RWPE2 (cell line): ENCODE results near the gene MYOCD.

Source experiments
- ATAC-seq: fragments of 200-7000 bp; cut with Tn5 transposase; 3 replicates; pipeline ENCODE4 v1.9.1; 2021; ENCODE audit warnings: low read depth
- DNase-seq: peaks from one replicate; pipeline ENCODE4 v3.0.0-alpha.2; 2020; ENCODE audit warnings: low spot score
- H3K27ac ChIP-seq: fragments of 450-650 bp; 2 replicates; pipeline ENCODE4 v1.5.1; 2017; ENCODE audit warnings: mild to moderate bottlenecking; ENCODE audit not compliant: poor library complexity, severe bottlenecking
- H3K27me3 ChIP-seq: fragments of 250-450 bp; sonication (Bioruptor Pico); 2 replicates; pipeline ENCODE4 v1.5.1; 2021; ENCODE audit warnings: mild to moderate bottlenecking, moderate library complexity; ENCODE audit not compliant: insufficient read depth, poor library complexity, severe bottlenecking
- H3K36me3 ChIP-seq: fragments of 250-450 bp; sonication (Bioruptor Pico); 2 replicates; pipeline ENCODE4 v1.5.1; 2020; ENCODE audit warnings: low read depth, mild to moderate bottlenecking, moderate library complexity
- H3K4me1 ChIP-seq: fragments of 250-450 bp; sonication (Bioruptor Pico); 2 replicates; pipeline ENCODE4 v1.5.1; 2021; ENCODE audit warnings: mild to moderate bottlenecking, moderate library complexity; ENCODE audit not compliant: insufficient read depth, poor library complexity, severe bottlenecking
- H3K4me3 ChIP-seq: fragments of 250-450 bp; sonication (Bioruptor Pico); 2 replicates; pipeline ENCODE4 v1.5.1; 2021; ENCODE audit warnings: mild to moderate bottlenecking, moderate library complexity; ENCODE audit not compliant: severe bottlenecking
- H3K9me3 ChIP-seq: fragments of 250-450 bp; sonication (Bioruptor Pico); 2 replicates; pipeline ENCODE4 v1.5.1; 2021; ENCODE audit warnings: mild to moderate bottlenecking, moderate library complexity; ENCODE audit not compliant: severe bottlenecking
- TF ChIP-seq, protein P1 (sequence below): fragments of 450-650 bp; IDR thresholded peaks from one replicate; pipeline ENCODE4 v1.5.1; 2017; ENCODE audit warnings: mild to moderate bottlenecking, moderate library complexity; ENCODE audit not compliant: poor library complexity, severe bottlenecking

Gene MYOCD

DNA sequence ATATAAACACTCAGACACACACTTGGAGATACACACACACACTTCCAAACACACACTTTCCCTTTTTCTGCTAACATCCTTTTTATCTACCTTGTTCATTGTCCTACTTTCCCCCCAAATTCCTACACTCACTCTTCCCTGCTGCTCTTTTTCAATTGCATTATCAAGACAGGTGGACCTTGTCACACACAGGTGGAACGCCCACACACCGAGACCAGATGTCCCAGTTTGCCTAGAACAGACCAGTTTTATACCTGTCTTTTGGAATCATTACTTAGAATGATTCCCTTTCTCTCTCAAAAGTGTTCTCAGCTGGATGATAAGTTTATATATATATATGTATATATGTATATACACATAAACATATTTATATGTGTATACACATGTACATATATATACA is 72.9 kb downstream of the MYOCD start:
- no peaks in the 10 kb centered on the region for H3K9me3 ChIP-seq
- H3K4me3 ChIP-seq, result no peak overlapping the region
- DNase-seq (no peak), ATAC-seq (no peak)
- no peaks in the 10 kb centered on the region for H3K27me3 ChIP-seq
- no peak overlapping the region for H3K27ac ChIP-seq
- H3K36me3 ChIP-seq, result no peaks in the 10 kb centered on the region
- TF ChIP-seq, protein P1, sequence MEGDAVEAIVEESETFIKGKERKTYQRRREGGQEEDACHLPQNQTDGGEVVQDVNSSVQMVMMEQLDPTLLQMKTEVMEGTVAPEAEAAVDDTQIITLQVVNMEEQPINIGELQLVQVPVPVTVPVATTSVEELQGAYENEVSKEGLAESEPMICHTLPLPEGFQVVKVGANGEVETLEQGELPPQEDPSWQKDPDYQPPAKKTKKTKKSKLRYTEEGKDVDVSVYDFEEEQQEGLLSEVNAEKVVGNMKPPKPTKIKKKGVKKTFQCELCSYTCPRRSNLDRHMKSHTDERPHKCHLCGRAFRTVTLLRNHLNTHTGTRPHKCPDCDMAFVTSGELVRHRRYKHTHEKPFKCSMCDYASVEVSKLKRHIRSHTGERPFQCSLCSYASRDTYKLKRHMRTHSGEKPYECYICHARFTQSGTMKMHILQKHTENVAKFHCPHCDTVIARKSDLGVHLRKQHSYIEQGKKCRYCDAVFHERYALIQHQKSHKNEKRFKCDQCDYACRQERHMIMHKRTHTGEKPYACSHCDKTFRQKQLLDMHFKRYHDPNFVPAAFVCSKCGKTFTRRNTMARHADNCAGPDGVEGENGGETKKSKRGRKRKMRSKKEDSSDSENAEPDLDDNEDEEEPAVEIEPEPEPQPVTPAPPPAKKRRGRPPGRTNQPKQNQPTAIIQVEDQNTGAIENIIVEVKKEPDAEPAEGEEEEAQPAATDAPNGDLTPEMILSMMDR, result no peak
- no peaks in the 10 kb centered on the region for H3K4me1 ChIP-seq

- H3K4me3 ChIP-seq, result no peak overlapping the region
- no peaks in the 10 kb centered on the region for H3K9me3 ChIP-seq
- H3K27ac ChIP-seq, result no peak overlapping the region
- no peaks in the 10 kb centered on the region for H3K27me3 ChIP-seq
- no peaks in the 10 kb centered on the region for H3K36me3 ChIP-seq
- DNase-seq (no peak), ATAC-seq (no peak)
- TF ChIP-seq, protein P1, result no peak
- H3K4me1 ChIP-seq, result no peaks in the 10 kb centered on the region
Observed at GRCh38 chr17:12739500-12739899, 73.8 kb downstream of the MYOCD start.

- no peaks in the 10 kb centered on the region for H3K4me1 ChIP-seq
- TF ChIP-seq, protein P1, result no peak
- ATAC-seq (no peak), DNase-seq (no peak)
- H3K4me3 ChIP-seq, result no peak overlapping the region
- H3K27ac ChIP-seq, result no peak overlapping the region
- H3K36me3 ChIP-seq, result no peaks in the 10 kb centered on the region
- H3K27me3 ChIP-seq, result no peaks in the 10 kb centered on the region
- H3K9me3 ChIP-seq, result no peaks in the 10 kb centered on the region
Observed at GRCh38 chr17:12743046-12743445, 77.4 kb downstream of the MYOCD start.

DNA sequence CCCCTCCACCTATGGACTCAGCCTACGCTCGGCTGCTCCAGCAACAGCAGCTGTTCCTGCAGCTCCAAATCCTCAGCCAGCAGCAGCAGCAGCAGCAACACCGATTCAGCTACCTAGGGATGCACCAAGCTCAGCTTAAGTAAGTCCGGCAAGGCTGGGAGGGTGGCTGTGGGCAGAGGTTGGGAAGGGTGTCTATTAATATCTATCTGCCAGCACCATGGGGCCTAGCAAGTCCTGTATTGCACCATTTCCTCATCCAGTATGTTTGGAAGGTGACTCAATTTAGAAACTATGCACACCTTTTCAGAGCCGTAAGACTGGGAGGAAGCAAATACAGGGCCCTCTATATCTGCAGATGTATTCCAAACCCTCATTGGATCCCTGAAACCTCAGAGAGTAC is 78.6 kb downstream of the MYOCD start:
- H3K27me3 ChIP-seq, result no peaks in the 10 kb centered on the region
- H3K36me3 ChIP-seq, result no peaks in the 10 kb centered on the region
- no peak for DNase-seq
- H3K4me1 ChIP-seq, result no peaks in the 10 kb centered on the region
- TF ChIP-seq, protein P1, result no peak
- no peak overlapping the region for H3K27ac ChIP-seq
- no peak overlapping the region for H3K4me3 ChIP-seq
- ATAC-seq, result peak; percentile 85
- no peaks in the 10 kb centered on the region for H3K9me3 ChIP-seq

GRCh38 chr17:12744786-12745185 is 79.1 kb downstream of the MYOCD start:
- DNase-seq (no peak), ATAC-seq (no peak)
- Histone ChIP-seq H3K4me1 (no peaks in the 10 kb centered on the region), H3K4me3 (no peak overlapping the region), H3K9me3 (no peaks in the 10 kb centered on the region), H3K36me3 (no peaks in the 10 kb centered on the region), H3K27me3 (no peaks in the 10 kb centered on the region), H3K27ac (no peak overlapping the region)
- TF ChIP-seq, protein P1, result no peak
